ENCODE data around the gene HEXIM2. TPM values are rescaled to one million over a fixed set of nuclear protein-coding genes. Genes with fewer than 3 reads are reported as not detected.

The HEXIM2 gene
- total and polyA plus RNA-seq, 10 donors: 4.0 to 10.4 (median 7.9) TPM

DNA sequence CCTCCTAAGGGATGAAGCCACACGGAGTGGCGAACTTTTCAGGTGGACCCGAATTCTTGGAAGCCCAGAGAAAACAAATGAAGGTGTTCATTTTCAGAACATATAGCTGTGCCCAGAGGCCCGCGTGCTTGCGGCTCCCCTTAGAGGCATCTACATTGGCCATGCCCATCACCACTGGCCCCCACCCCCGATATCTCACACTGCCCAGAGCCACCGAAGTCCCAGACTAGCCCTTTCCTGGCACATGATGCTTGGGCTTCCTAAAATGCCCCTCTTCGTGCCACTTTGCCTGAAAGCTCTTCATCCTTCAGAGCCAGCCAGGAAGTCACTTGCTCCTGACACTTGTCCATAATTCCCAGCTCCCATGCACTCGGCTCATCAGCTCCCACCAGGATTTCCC lies 15.5 kb upstream of the HEXIM2 start:
- Histone ChIP-seq H3K4me1 (peaks cover 25 to 74% (median 54%) of the 10 kb centered on the region in 6 donors), H3K4me3 (peak overlapping the region in 1 of 8 donors; percentile 73), H3K27ac (peak overlapping the region in 5 of 8 donors; percentile 95 to 100 (median 99)), H3K36me3 (no peaks in the 10 kb centered on the region), H3K27me3 (replicated peaks in 1 of 7) (no peaks in the 10 kb centered on the region), H3K9me3 (no peaks in the 10 kb centered on the region)
- WGBS, 5 donors: 86 to 90% (median 88%) methylated on average over 10 of the region's 10 CpGs
- intact Hi-C loops (cut with DNase I; ENCODE audit: low total_unique reads): no loop called here
- DNase-seq: peak; percentile 81
- TF ChIP-seq POLR2A (IDR thresholded peaks at IDR 0.05) (no peak), POLR2AphosphoS5 (IDR thresholded peaks at IDR 0.05) (peak in 1 of 3 donors; percentile 21), CTCF (IDR thresholded peaks at IDR 0.05 in 8 of 11, conservative IDR thresholded peaks at IDR 0.05 in 3 of 11) (no peak)

GRCh38 chr17:45146592-45146889 lies 15.1 kb upstream of the HEXIM2 start:
- TF ChIP-seq POLR2A (IDR thresholded peaks at IDR 0.05) (no peak), POLR2AphosphoS5 (IDR thresholded peaks at IDR 0.05) (no peak), CTCF (IDR thresholded peaks at IDR 0.05 in 8 of 11, conservative IDR thresholded peaks at IDR 0.05 in 3 of 11) (no peak)
- Histone ChIP-seq H3K4me3 (peak overlapping the region in 7 of 8 donors; percentile 50 to 88 (median 71)), H3K9me3 (no peaks in the 10 kb centered on the region), H3K36me3 (no peaks in the 10 kb centered on the region), H3K27me3 (replicated peaks in 1 of 7) (no peaks in the 10 kb centered on the region), H3K27ac (peak overlapping the region; percentile 95 to 100 (median 99)), H3K4me1 (peaks cover 28 to 77% (median 57%) of the 10 kb centered on the region in 6 donors)
- intact Hi-C loops (cut with DNase I; ENCODE audit: low total_unique reads): no loop called here
- DNase-seq: no peak
- WGBS, 5 donors: 87 to 91% (median 89%) methylated on average over 4 of the region's 4 CpGs

GRCh38 chr17:45146890-45147580 lies 14.6 kb upstream of the HEXIM2 start:
- WGBS, 5 donors: 11 to 14% (median 13%) methylated on average over 27 to 29 of the region's 29 CpGs
- H3K27me3 ChIP-seq (replicated peaks in 1 of 7): no peaks in the 10 kb centered on the region
- TF ChIP-seq CTCF (IDR thresholded peaks at IDR 0.05 in 8 of 11, conservative IDR thresholded peaks at IDR 0.05 in 3 of 11) (no peak), POLR2AphosphoS5 (IDR thresholded peaks at IDR 0.05) (no peak), POLR2A (IDR thresholded peaks at IDR 0.05) (no peak)
- H3K4me1 ChIP-seq: peaks cover 33 to 82% (median 62%) of the 10 kb centered on the region in 6 donors
- no peaks in the 10 kb centered on the region for H3K9me3 ChIP-seq
- DNase-seq: peak; percentile 90
- peak overlapping the region; percentile 95 to 100 (median 99) for H3K27ac ChIP-seq
- no peaks in the 10 kb centered on the region for H3K36me3 ChIP-seq
- intact Hi-C loops (cut with DNase I; ENCODE audit: low total_unique reads): no loop called here
- H3K4me3 ChIP-seq: peak overlapping the region; percentile 50 to 88 (median 68)

- TF ChIP-seq POLR2A (IDR thresholded peaks at IDR 0.05): peak in 2 of 3 donors; percentile 32 to 67
- peak; percentile 2 to 89 (median 71) for TF ChIP-seq POLR2AphosphoS5 (IDR thresholded peaks at IDR 0.05)
- peak in 2 of 11 experiments; percentile 0 to 12 for TF ChIP-seq CTCF (IDR thresholded peaks at IDR 0.05 in 8 of 11, conservative IDR thresholded peaks at IDR 0.05 in 3 of 11)
- Histone ChIP-seq H3K4me1 (peaks cover 39 to 89% (median 66%) of the 10 kb centered on the region in 6 donors), H3K9me3 (no peaks in the 10 kb centered on the region), H3K27ac (peak overlapping the region; percentile 95 to 100 (median 99)), H3K36me3 (peaks cover 0 to 6% (median 0%) of the 10 kb centered on the region in 6 donors), H3K27me3 (replicated peaks in 1 of 7) (no peaks in the 10 kb centered on the region), H3K4me3 (peak overlapping the region; percentile 50 to 88 (median 68))
- WGBS, 5 donors: 0 to 1% (median 0%) methylated on average over 32 to 38 of the region's 38 CpGs
- intact Hi-C loops (cut with DNase I; ENCODE audit: low total_unique reads): no loop called here
- DNase-seq: peak; percentile 95
Observed at GRCh38 chr17:45147581-45148182, 14.0 kb upstream of the HEXIM2 start.
